Measurements from ENCODE around the gene CCDC15. TPM values are rescaled to one million over a fixed set of nuclear protein-coding genes. Genes with fewer than 3 reads are reported as not detected.
"Not testable (repeated sequence)": the region's sequence is repeated elsewhere in the genome, so short reads cannot be mapped to it uniquely, and the experiment has no call there.

The CCDC15 gene
- total and polyA plus RNA-seq, 2 experiments from 2014 or later, result 2.9 to 3.3 TPM

DNA sequence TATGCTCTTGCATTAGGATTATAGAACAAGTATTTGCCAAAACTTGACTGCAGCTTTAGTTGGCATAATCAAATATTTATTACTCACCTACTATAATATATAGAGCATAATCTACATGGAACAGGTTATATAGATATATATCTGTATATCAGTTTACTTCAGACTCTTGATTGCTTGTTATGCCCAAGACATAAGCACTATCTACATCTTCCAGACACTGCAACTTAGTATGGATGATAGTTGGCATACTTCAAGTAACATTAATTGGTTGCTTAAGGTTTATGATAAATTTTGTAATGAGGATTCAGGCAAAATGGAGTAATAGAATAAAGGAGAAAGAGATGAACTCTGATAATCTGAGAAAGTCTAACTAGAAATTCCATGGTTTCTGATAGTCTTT lies 1.0 kb downstream of the CCDC15 start (continued):
- TF ChIP-seq ETS1 (IDR thresholded peaks at IDR 0.05) (no peak), ZNF331 (CRISPR knock-in tag; IDR thresholded peaks at IDR 0.05; ENCODE audit: low read depth) (no peak), STAT1 (IDR thresholded peaks at IDR 0.05; ENCODE audit: unreplicated experiment) (no peak), NANOG (IDR thresholded peaks at IDR 0.05; ENCODE audit: borderline replicate concordance) (no peak), JUNB (IDR thresholded peaks at IDR 0.05; ENCODE audit: unreplicated experiment) (no peak), ZNF114 (CRISPR knock-in tag; IDR thresholded peaks at IDR 0.05) (no peak), CREB1 (CRISPR knock-in tag; IDR thresholded peaks at IDR 0.05; ENCODE audit: low read depth) (no peak), EZH2phosphoT487 (IDR thresholded peaks at IDR 0.05; ENCODE audit: unreplicated experiment) (no peak), EZH2 (IDR thresholded peaks at IDR 0.05; ENCODE audit: low read depth, unreplicated experiment) (no peak)
- TF ChIP-seq, protein P1, sequence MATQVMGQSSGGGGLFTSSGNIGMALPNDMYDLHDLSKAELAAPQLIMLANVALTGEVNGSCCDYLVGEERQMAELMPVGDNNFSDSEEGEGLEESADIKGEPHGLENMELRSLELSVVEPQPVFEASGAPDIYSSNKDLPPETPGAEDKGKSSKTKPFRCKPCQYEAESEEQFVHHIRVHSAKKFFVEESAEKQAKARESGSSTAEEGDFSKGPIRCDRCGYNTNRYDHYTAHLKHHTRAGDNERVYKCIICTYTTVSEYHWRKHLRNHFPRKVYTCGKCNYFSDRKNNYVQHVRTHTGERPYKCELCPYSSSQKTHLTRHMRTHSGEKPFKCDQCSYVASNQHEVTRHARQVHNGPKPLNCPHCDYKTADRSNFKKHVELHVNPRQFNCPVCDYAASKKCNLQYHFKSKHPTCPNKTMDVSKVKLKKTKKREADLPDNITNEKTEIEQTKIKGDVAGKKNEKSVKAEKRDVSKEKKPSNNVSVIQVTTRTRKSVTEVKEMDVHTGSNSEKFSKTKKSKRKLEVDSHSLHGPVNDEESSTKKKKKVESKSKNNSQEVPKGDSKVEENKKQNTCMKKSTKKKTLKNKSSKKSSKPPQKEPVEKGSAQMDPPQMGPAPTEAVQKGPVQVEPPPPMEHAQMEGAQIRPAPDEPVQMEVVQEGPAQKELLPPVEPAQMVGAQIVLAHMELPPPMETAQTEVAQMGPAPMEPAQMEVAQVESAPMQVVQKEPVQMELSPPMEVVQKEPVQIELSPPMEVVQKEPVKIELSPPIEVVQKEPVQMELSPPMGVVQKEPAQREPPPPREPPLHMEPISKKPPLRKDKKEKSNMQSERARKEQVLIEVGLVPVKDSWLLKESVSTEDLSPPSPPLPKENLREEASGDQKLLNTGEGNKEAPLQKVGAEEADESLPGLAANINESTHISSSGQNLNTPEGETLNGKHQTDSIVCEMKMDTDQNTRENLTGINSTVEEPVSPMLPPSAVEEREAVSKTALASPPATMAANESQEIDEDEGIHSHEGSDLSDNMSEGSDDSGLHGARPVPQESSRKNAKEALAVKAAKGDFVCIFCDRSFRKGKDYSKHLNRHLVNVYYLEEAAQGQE (IDR thresholded peaks at IDR 0.05; ENCODE audit: unreplicated experiment), result no peak

GRCh38 chr11:124961972-124962609 lies 8.1 kb downstream of the CCDC15 start:
- H3K9me3 Mint-ChIP-seq, result no peaks in the 10 kb centered on the region; the same call in 2 of the 3 replicates
- DNase-seq (ENCODE audit: low spot score), result peak; percentile 71

DNA sequence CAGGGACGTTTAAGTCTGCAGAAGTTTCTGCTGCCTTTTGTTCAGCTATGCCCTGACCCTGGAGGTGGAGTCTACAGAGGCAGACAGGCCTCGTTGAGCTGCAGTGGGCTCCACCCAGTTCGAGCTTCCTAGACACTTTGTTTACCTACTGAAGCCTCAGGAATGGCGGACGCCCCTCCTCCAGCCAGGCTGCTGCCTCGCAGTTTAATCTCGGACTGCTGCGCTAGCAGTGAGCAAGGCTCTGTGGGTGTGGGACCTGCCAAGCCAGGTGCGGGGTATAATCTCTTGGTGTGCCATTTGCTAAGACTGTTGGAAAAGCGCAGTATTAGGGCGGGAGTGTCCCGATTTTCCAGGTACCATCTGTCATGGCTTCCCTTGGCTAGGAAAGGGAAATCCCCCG lies 14.2 kb downstream of the CCDC15 start:
- not testable (repeated sequence) for H3K4me1 Mint-ChIP-seq; H3K27ac ChIP-seq (ENCODE audit: low read depth); ATAC-seq; H3K4me1 ChIP-seq (ENCODE audit: insufficient read depth); H3K79me2 ChIP-seq (replicated peaks; ENCODE audit: insufficient read depth); H4K20me1 ChIP-seq (replicated peaks; ENCODE audit: insufficient read depth); H3K4me3 Mint-ChIP-seq; H3K27me3 Mint-ChIP-seq (ENCODE audit: insufficient read depth, low read depth, poor library complexity); H3K9me3 Mint-ChIP-seq; H3K36me3 ChIP-seq (ENCODE audit: insufficient read depth); H3K36me3 Mint-ChIP-seq (ENCODE audit: low read depth); H2AFZ ChIP-seq; H3K4me3 ChIP-seq; H3F3A ChIP-seq (replicated peaks; ENCODE audit: low read depth); H3K4me2 ChIP-seq; DNase-seq (ENCODE audit: low spot score); H3K9me2 ChIP-seq (ENCODE audit: insufficient read depth); H3K27ac Mint-ChIP-seq; H3K27me3 ChIP-seq (ENCODE audit: insufficient read depth)

More at GRCh38 chr11:124961972-124962609, 8.1 kb downstream of the CCDC15 start:
- Histone ChIP-seq H2AFZ (no peak overlapping the region), H3K27ac (ENCODE audit: low read depth) (no peak overlapping the region), H4K20me1 (replicated peaks; ENCODE audit: insufficient read depth) (no peaks in the 10 kb centered on the region), H3K36me3 (ENCODE audit: insufficient read depth) (no peaks in the 10 kb centered on the region), H3K4me2 (no peak overlapping the region), H3K9me2 (ENCODE audit: insufficient read depth) (no peaks in the 10 kb centered on the region), H3F3A (replicated peaks; ENCODE audit: low read depth) (no peaks in the 10 kb centered on the region), H3K4me3 (no peak overlapping the region), H3K79me2 (replicated peaks; ENCODE audit: insufficient read depth) (no peaks in the 10 kb centered on the region), H3K27me3 (ENCODE audit: insufficient read depth) (no peaks in the 10 kb centered on the region), H3K4me1 (ENCODE audit: insufficient read depth) (no peaks in the 10 kb centered on the region)
- peak; percentile 79 for ATAC-seq
- Mint-ChIP-seq H3K36me3 (ENCODE audit: low read depth) (no peaks in the 10 kb centered on the region), H3K27ac (no peak overlapping the region), H3K27me3 (ENCODE audit: insufficient read depth, low read depth, poor library complexity) (no peaks in the 10 kb centered on the region), H3K4me3 (no peak overlapping the region), H3K4me1 (no peaks in the 10 kb centered on the region)
- TF ChIP-seq, protein P2, sequence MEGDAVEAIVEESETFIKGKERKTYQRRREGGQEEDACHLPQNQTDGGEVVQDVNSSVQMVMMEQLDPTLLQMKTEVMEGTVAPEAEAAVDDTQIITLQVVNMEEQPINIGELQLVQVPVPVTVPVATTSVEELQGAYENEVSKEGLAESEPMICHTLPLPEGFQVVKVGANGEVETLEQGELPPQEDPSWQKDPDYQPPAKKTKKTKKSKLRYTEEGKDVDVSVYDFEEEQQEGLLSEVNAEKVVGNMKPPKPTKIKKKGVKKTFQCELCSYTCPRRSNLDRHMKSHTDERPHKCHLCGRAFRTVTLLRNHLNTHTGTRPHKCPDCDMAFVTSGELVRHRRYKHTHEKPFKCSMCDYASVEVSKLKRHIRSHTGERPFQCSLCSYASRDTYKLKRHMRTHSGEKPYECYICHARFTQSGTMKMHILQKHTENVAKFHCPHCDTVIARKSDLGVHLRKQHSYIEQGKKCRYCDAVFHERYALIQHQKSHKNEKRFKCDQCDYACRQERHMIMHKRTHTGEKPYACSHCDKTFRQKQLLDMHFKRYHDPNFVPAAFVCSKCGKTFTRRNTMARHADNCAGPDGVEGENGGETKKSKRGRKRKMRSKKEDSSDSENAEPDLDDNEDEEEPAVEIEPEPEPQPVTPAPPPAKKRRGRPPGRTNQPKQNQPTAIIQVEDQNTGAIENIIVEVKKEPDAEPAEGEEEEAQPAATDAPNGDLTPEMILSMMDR (conservative IDR thresholded peaks at IDR 0.05; ENCODE audit: low read depth in 2 of 2), result peak; percentile 79 to 86
- TF ChIP-seq CREB1 (CRISPR knock-in tag; IDR thresholded peaks at IDR 0.05; ENCODE audit: low read depth) (no peak), STAT1 (IDR thresholded peaks at IDR 0.05; ENCODE audit: unreplicated experiment) (no peak), EZH2phosphoT487 (IDR thresholded peaks at IDR 0.05; ENCODE audit: unreplicated experiment) (no peak), POLR2AphosphoS5 (IDR thresholded peaks at IDR 0.05; ENCODE audit: low read depth) (no peak), NANOG (IDR thresholded peaks at IDR 0.05; ENCODE audit: borderline replicate concordance) (no peak)
